Activated naive CD4-positive, alpha-beta T cell treated with Interleukin-2 at 50 U/mL for 16 hours (primary cell): Measurements from ENCODE around the gene NEUROG2.
"Not testable (repeated sequence)": the region's sequence is repeated elsewhere in the genome, so short reads cannot be mapped to it uniquely, and the experiment has no call there.

ENCODE experiments used
- DNase-seq: peaks from one replicate; pipeline ENCODE4 v3.0.0-alpha.2; 2020

Gene NEUROG2

DNA sequence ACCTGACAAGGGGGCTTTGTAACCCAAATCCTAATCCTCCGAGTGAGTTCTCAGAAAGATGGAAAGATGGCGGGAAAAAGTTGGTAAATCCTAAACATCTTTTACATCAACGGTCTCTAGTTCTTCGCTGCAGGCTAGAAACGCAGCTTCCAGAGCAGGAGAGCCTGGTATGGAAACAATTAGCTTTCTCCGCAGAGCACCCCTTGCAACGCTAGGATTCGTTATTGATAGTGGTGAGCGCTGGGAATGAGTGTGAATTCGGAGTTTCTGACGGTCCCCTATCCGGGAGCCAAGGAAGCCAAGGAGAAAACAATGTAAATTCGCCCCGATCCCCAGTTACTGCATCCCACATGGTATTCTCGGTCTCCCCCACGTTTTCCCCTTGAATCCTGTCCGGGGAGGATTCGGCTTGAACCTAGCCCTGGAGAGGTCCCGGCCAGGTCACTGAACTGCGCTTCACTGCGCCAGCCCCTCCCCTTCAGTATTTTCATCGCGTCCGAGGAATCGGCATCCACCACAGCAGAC is 4.7 kb upstream of the NEUROG2 start:
- DNase-seq = no peak

DNA sequence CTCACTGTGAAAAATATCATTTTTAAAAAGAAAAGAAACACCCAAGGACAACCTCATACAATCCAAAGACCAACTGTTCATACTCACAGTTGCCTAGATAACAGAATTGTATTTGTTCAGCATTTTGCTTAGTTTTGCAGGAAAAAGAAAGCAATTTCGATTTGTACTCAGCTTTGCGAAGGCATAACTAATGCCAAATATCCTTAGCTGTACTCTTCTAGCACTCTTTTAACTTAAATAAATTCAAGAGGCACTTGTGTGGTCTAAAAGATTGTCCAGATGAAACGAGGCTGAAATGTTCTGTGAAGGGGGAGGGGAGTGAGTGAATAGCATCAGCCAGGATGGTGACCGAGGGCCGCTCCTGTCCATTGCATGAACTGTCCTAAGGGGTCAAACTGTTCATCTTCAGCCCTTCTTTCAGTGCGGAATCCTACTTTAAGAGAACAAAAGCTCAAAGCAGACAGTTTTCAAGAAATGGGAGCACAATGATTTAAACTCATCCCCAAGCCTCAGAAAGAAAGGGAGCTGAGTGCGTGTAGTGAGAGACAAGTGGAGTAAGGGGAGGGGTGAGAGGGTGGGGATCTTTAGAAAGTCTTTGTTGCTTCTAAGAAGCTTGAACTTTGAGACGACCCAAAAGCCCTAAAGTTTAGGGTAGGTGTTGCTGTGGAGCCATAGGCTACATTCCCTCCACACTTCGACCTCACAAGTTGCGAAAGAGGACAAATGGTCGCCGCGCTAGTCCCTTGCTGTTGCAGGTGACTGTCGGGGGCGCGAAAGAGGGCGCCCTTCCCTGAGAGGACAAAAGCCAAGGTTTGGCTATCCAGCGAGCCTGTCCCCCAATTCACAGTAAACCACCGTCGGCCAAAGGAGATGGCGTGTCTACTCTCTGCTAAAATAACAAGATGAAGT is 4.0 kb upstream of the NEUROG2 start:
- DNase-seq = no peak

GRCh38 chr4:112518675-112519074 is 2.7 kb upstream of the NEUROG2 start:
- DNase-seq = no peak

- no peak for DNase-seq
These were observed 1.9 kb upstream of the NEUROG2 start for GRCh38 chr4:112517911-112518310.

DNA sequence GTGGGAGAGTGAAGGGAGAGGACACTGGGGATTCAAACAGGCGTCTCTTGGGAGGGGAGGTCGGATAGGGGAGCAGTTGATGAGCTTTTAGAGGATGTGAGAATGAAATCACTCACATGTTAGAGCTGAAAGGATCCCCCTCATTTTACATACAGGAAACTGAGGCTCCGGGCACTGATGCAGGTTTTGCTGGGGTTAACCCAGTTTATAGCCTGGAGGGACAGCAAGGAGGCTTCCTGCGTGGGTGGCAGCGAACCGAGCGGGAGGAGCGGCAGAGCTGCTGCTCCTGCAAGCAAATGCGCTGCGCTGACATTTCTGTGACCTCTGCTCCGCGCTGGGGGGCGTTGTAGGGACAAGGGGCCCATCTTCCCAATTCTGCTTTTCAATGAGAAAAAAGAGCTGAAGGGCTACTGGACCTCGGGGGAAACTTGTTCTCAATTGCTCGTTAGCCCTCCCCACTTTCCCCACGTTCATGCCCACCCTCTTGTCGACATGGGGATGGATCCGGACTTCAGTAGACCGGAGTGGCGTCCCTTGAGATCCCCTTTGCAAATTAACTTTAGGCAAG is 1.2 kb upstream of the NEUROG2 start:
- no peak for DNase-seq

- DNase-seq = no peak
These were observed 589 bp upstream of the NEUROG2 start for GRCh38 chr4:112516471-112517066.

DNA sequence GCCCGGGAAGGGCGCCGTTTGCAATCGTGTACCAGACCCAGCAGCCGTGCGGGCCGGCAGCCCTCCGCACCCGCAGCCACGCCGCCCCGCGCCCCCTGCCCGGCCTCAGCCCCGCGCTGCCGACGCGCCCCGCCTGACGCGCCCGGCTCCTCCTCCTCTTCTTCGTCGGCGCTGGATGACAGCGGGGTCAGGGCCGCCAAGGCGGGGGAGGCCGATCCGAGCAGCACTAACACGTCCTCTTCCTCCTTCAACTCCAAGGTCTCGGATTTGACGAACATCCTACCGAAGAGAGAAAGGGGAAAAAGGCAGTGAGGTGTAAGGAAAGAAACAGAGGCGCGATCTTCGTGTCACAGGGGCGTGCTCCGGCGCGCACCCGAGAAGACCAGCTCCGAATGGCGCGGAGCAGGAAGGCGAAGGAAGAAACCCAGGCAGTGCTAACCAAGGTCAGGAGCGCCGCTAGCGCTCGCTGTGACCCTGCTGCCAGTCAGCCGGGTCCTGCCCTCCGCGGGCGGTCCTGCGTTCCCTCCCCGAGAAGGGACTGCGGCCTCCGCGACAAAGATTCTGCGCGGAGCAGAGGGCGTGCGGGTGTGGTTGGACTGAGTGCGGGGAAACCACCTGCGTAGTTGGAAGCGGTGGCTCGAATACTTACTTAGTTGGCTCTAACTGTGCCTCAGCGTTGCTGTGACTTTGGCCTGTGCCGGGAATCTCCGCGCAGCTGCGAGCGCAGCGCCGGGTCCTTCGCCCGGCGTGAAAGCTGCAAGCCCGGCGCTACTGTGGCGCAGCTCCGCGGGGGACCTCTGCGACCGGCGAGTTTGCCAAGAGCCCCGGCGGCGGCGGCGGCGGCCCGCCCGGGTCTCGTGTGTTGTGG is 548 bp downstream of the NEUROG2 start:
- DNase-seq = peak; percentile 49

GRCh38 chr4:112514647-112515197 is 1.3 kb downstream of the NEUROG2 start:
- DNase-seq = no peak

DNA sequence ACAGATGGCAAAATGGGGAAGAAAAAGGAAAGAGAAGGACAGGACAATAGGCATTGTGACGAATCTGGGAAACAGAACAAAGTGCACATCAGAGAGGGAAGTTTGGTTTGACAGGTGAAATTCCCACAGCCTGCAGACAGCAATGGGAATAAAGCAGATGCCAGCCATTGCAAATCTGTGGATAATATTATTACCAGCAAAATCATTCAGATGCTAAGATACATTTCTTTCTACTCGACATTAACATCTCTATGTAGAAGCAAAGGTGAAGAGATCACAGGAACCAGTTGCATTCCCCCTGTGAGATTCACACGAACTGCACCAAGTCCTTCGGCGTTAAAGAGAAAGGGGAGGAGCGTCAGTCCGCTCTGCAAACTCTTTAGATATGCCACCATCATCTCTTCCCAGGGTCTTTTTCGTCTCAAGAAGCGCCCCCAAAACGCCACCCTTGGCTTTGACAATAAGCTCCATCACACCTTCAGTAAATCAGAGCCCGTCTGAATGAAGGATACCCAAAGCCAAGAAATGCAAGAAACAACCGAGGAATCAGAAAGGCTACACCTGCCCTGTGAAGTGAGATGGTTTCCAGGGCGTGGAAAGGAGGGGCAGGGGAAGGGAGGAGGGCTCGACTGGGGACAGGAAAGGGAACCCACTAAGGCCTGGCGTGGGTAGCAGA is 1.9 kb downstream of the NEUROG2 start:
- no peak for DNase-seq

- DNase-seq = no peak
These were observed 4.2 kb downstream of the NEUROG2 start for GRCh38 chr4:112511803-112512118.

- no peak for DNase-seq
These were observed 4.7 kb downstream of the NEUROG2 start for GRCh38 chr4:112511093-112511802.

GRCh38 chr4:112510291-112511092 is 5.5 kb downstream of the NEUROG2 start:
- DNase-seq = no peak

GRCh38 chr4:112509243-112510141 is 6.5 kb downstream of the NEUROG2 start:
- no peak for DNase-seq

GRCh38 chr4:112508356-112508755 is 7.6 kb downstream of the NEUROG2 start:
- DNase-seq = no peak

DNA sequence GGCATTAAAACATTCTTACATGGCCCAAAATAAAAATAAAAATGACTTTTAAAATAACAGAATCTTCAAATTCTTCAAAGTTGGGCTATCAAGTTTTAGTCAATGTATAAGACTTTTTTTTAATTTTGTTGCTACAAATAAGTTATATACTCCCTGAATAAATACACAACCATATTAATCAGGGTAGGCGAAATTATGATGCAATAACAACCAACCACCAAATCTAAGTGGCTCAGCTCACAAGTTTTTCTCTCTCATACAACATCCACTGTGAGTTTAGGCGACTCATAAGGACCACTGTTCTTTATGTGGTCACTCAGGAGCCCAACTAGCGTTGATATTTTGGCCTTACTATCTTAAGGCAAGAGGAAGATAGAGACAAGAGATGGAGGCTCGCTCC is 11.2 kb downstream of the NEUROG2 start:
- no peak for DNase-seq

DNA sequence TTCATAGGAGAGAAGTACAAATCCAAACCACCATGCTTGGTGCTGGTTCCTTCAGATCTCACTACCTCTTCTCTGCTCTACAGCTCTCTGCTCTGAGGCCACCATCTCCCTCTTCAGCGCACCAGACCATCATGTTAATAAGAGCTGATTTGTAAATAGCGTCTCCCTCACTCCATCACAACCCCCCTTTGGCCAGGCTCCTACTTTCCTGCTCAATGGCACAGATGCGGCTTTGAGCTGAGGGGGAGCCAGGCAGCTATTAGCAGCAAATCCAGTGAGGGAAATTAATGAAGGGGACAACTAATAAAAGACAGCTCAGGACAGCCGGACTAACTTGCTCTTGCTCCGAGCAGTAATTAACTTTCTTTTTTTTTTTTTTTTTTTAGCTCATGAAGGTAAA is 13.1 kb downstream of the NEUROG2 start:
- no peak for DNase-seq

- no peak for DNase-seq
These were observed 23.7 kb downstream of the NEUROG2 start for GRCh38 chr4:112492321-112492720.

- DNase-seq = not testable (repeated sequence)
These were observed 25.2 kb downstream of the NEUROG2 start for GRCh38 chr4:112490808-112491207.

- DNase-seq = no peak
These were observed 30.1 kb downstream of the NEUROG2 start for GRCh38 chr4:112485930-112486329.
